HepG2 (cell line): Measurements from ENCODE around the gene MARCHF4. TPM values are rescaled to one million over a fixed set of nuclear protein-coding genes. Genes with fewer than 3 reads are reported as not detected.
A peak's percentile ranks its signal among the peaks of the same experiment; 100 is the strongest.

Experiments
- ARNT2 ChIP-seq: sonication (generic); formaldehyde crosslinking; IDR thresholded peaks from 2 replicates; pipeline ENCODE4 v1.8.0; 2022; ENCODE audit warnings: mild to moderate bottlenecking, low read depth, missing genetic modification reagents, moderate library complexity
- DBP ChIP-seq: sonication (generic); formaldehyde crosslinking; IDR thresholded peaks from 2 replicates; pipeline ENCODE4 v1.4.0; 2020; ENCODE audit warnings: missing genetic modification reagents; ENCODE audit errors: not compliant biosample characterization
- ESRRA ChIP-seq: sonication (generic); formaldehyde crosslinking; IDR thresholded peaks from 2 replicates; pipeline ENCODE4 v1.5.1; 2020; ENCODE audit warnings: mild to moderate bottlenecking, low read depth, missing genetic modification reagents
- ETV6 ChIP-seq: sonication (generic); formaldehyde crosslinking; conservative IDR thresholded peaks from 2 replicates; pipeline ENCODE4 v1.4.0; 2020; ENCODE audit warnings: missing genetic modification reagents
- MIER3 ChIP-seq: IDR thresholded peaks from 2 replicates; pipeline ENCODE4 v1.6.1; 2016; ENCODE audit warnings: missing compliant biosample characterization, borderline replicate concordance
- MTF1 ChIP-seq: sonication (generic); formaldehyde crosslinking; IDR thresholded peaks from 2 replicates; pipeline ENCODE4 v1.5.0; 2020; ENCODE audit warnings: missing genetic modification reagents
- MYC ChIP-seq: sonication (generic); formaldehyde crosslinking; IDR thresholded peaks from 2 replicates; pipeline ENCODE4 v1.9.0; 2021; ENCODE audit warnings: missing genetic modification reagents, borderline replicate concordance
- NAIF1 ChIP-seq: sonication (generic); formaldehyde crosslinking; IDR thresholded peaks from 2 replicates; pipeline ENCODE4 v1.5.0; 2020; ENCODE audit warnings: mild to moderate bottlenecking, missing genetic modification reagents, borderline replicate concordance
- RXRB ChIP-seq: IDR thresholded peaks from 2 replicates; pipeline ENCODE4 v1.6.1; 2016; ENCODE audit warnings: borderline replicate concordance, missing genetic modification reagents, missing compliant biosample characterization
- SALL1 ChIP-seq: sonication (generic); formaldehyde crosslinking; IDR thresholded peaks from 2 replicates; pipeline ENCODE4 v1.8.0; 2022; ENCODE audit warnings: mild to moderate bottlenecking, missing genetic modification reagents
- YEATS2 ChIP-seq: sonication (generic); formaldehyde crosslinking; IDR thresholded peaks from 2 replicates; pipeline ENCODE4 v1.4.0; 2020; ENCODE audit warnings: missing genetic modification reagents, borderline replicate concordance
- ZBTB33 ChIP-seq: sonication (generic); formaldehyde crosslinking; IDR thresholded peaks from 2 replicates; pipeline ENCODE4 v1.4.0; 2020; ENCODE audit warnings: missing genetic modification reagents
- ZNF441 ChIP-seq: sonication (generic); formaldehyde crosslinking; IDR thresholded peaks from 2 replicates; pipeline ENCODE4 v1.7.0; 2021; ENCODE audit warnings: missing genetic modification reagents, borderline replicate concordance
- ZNF468 ChIP-seq: sonication (generic); formaldehyde crosslinking; IDR thresholded peaks from 2 replicates; pipeline ENCODE4 v1.8.0; 2022; ENCODE audit warnings: mild to moderate bottlenecking, moderate library complexity, missing genetic modification reagents
- ZNF552 ChIP-seq: sonication (generic); formaldehyde crosslinking; IDR thresholded peaks from 2 replicates; pipeline ENCODE4 v1.9.0; 2022; ENCODE audit warnings: missing genetic modification reagents, mild to moderate bottlenecking, borderline replicate concordance
- ZNF570 ChIP-seq: sonication (generic); formaldehyde crosslinking; IDR thresholded peaks from 2 replicates; pipeline ENCODE4 v1.4.0; 2020; ENCODE audit warnings: mild to moderate bottlenecking, missing genetic modification reagents, borderline replicate concordance
- ZNF619 ChIP-seq: sonication (generic); formaldehyde crosslinking; IDR thresholded peaks from 2 replicates; pipeline ENCODE4 v1.4.0; 2020; ENCODE audit warnings: mild to moderate bottlenecking, missing genetic modification reagents
- ZNF660 ChIP-seq: sonication (generic); formaldehyde crosslinking; IDR thresholded peaks from 2 replicates; pipeline ENCODE4 v1.5.1; 2020; ENCODE audit warnings: mild to moderate bottlenecking, low read depth, missing genetic modification reagents, borderline replicate concordance
- polyA plus RNA-seq, 8 experiments: library from polyadenylated mRNA; depleted of rRNA in 3 of 8; stranded (reverse) in 7 of 8; unstranded in 1 of 8; fragments of >200 nt; fragmentation: Illumina TruSeq in 4 of 8; extraction: Trizol in 4 of 8; gene quantifications; 2 replicates each; pipeline versions ENCODE4 v1.2.1 to v1.2.3, GENCODE V29; 2011 to 2016; ENCODE audit warnings: low read depth in 4 of 8, missing spikeins in 1 of 8, mixed read lengths in 1 of 8; ENCODE audit not compliant: insufficient read depth in 1 of 8
- total RNA-seq, 5 experiments: library from RNA; depleted of rRNA; stranded (reverse); fragments of >200 nt; fragmentation: Illumina TruSeq; extraction: Trizol; gene quantifications; 2 replicates each; pipeline ENCODE4 v1.2.3, GENCODE V29; 2016; ENCODE audit warnings: low read depth in 1 of 5
- TF ChIP-seq, protein P1 (sequence below): sonication (generic); formaldehyde crosslinking; IDR thresholded peaks from 2 replicates; pipeline ENCODE4 v1.5.1; 2020; ENCODE audit warnings: mild to moderate bottlenecking, missing genetic modification reagents
- TF ChIP-seq, protein P2 (sequence below): sonication (generic); formaldehyde crosslinking; IDR thresholded peaks from 2 replicates; pipeline ENCODE4 v1.9.0; 2022; ENCODE audit warnings: missing genetic modification reagents, mild to moderate bottlenecking, borderline replicate concordance

Gene MARCHF4
- total and polyA plus RNA-seq, 2 of the 13 experiments (the other 11 are each of a cell fraction or from before 2014, with no cell fraction given) = not detected

DNA sequence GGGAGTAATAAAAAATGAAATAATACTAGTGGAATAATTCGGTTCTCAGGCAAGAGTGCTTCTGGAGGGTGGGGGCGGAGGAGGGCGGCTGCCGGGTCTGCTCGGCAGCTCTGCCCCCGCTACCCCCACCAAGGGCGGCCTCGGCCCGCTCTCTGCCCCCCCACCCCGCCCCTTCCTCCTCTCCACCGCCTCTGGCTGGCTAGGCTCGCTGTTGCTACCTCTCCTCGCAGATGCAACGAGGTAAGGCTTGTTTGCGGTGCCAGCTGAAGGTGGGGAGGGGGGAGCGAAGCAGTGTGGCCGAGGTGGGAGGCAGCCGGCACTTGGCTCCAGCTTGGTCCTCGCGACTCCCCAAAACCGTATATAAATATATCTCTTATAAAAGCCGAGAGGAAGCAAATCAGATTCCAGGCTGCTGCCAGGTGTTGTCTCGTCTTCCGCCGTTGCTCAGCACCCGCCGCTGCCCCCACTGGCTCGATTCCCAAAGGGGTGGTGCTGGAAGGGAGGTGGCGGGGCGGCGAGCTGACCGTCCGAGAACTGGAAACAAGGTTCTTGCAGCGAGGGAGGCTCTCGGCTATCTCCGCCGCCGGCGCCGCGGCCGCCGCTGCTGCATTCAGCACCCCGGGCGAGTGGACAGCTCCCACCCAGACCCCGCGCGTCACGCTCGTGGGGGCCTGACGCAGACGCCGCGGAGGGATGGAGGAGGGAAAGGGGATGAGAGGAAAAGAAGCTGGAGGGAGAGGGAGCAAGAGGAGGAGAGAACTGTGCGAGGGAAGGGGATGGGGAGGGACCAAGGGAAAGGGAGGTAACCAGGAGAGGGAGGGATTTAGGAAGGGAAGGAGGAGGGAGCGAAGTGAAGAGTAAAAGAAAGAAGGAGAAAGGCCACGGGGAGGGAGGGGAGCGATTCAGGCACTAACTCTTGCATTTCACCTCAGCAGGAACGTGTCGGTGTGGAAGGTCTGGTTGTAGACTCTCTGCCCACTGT, at the start of gene MARCHF4 (continued):
- 0 out of 2 replicates have a peak, but pooled peaks have one; percentile 74 for TF ChIP-seq ZNF468 (CRISPR knock-in tag)
- peak; percentile 67 for TF ChIP-seq RXRB (CRISPR knock-in tag)
- 0 out of 2 replicates have a peak, but pooled peaks have one; percentile 55 for TF ChIP-seq ESRRA
- TF ChIP-seq ZNF570 (CRISPR knock-in tag) = peak; percentile 75; the same call in 1 of the 2 replicates
- TF ChIP-seq ZBTB33 (CRISPR knock-in tag) = no peak
- peak; percentile 57; the same call in 1 of the 2 replicates for TF ChIP-seq MTF1 (CRISPR knock-in tag)
- TF ChIP-seq DBP (CRISPR knock-in tag) = peak; percentile 61
- TF ChIP-seq YEATS2 = peak; percentile 57; the same call in 1 of the 2 replicates
- TF ChIP-seq ZNF619 (CRISPR knock-in tag) = 0 out of 2 replicates have a peak, but pooled peaks have one; percentile 42
- peak; percentile 98 for TF ChIP-seq SALL1
- TF ChIP-seq ETV6 (CRISPR knock-in tag) = peak; percentile 95
- peak; percentile 93 for TF ChIP-seq ARNT2 (CRISPR knock-in tag)
- TF ChIP-seq, protein P1, sequence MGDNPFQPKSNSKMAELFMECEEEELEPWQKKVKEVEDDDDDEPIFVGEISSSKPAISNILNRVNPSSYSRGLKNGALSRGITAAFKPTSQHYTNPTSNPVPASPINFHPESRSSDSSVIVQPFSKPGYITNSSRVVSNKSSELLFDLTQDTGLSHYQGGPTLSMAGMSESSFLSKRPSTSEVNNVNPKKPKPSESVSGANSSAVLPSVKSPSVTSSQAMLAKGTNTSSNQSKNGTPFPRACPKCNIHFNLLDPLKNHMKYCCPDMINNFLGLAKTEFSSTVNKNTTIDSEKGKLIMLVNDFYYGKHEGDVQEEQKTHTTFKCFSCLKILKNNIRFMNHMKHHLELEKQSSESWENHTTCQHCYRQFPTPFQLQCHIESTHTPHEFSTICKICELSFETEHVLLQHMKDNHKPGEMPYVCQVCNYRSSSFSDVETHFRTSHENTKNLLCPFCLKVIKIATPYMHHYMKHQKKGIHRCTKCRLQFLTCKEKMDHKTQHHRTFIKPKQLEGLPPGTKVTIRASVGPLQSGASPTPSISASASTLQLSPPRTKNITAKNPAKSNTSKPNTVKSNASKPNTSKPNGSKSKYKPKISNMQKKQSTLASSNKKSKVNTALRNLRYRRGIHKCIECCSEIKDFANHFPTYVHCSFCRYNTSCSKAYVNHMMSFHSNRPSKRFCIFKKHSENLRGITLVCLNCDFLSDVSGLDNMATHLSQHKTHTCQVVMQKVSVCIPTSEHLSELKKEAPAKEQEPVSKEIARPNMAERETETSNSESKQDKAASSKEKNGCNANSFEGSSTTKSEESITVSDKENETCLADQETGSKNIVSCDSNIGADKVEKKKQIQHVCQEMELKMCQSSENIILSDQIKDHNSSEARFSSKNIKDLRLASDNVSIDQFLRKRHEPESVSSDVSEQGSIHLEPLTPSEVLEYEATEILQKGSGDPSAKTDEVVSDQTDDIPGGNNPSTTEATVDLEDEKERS (CRISPR knock-in tag) = peak; percentile 85; the same call in 1 of the 2 replicates
- TF ChIP-seq ZNF660 (CRISPR knock-in tag) = no peak; the same call in 1 of the 2 replicates
- TF ChIP-seq MYC (CRISPR knock-in tag) = peak; percentile 75; the same call in 1 of the 2 replicates
- TF ChIP-seq, protein P2, sequence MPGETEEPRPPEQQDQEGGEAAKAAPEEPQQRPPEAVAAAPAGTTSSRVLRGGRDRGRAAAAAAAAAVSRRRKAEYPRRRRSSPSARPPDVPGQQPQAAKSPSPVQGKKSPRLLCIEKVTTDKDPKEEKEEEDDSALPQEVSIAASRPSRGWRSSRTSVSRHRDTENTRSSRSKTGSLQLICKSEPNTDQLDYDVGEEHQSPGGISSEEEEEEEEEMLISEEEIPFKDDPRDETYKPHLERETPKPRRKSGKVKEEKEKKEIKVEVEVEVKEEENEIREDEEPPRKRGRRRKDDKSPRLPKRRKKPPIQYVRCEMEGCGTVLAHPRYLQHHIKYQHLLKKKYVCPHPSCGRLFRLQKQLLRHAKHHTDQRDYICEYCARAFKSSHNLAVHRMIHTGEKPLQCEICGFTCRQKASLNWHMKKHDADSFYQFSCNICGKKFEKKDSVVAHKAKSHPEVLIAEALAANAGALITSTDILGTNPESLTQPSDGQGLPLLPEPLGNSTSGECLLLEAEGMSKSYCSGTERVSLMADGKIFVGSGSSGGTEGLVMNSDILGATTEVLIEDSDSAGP = peak; percentile 76
- TF ChIP-seq ZNF552 (CRISPR knock-in tag) = peak; percentile 82; the same call in 1 of the 2 replicates
- peak; percentile 67; the same call in 1 of the 2 replicates for TF ChIP-seq MIER3 (CRISPR knock-in tag)
- peak; percentile 91; the same call in 1 of the 2 replicates for TF ChIP-seq ZNF441 (CRISPR knock-in tag)
- 0 out of 2 replicates have a peak, but pooled peaks have one; percentile 72 for TF ChIP-seq NAIF1
